Measurements from ENCODE around the gene PCBP2. TPM values are rescaled to one million over a fixed set of nuclear protein-coding genes. Genes with fewer than 3 reads are reported as not detected.

The PCBP2 gene
- total and polyA plus RNA-seq, 2 donors (not counting 3 experiments of a cell fraction or from before 2014, with no cell fraction given) = 526 to 995 TPM

DNA sequence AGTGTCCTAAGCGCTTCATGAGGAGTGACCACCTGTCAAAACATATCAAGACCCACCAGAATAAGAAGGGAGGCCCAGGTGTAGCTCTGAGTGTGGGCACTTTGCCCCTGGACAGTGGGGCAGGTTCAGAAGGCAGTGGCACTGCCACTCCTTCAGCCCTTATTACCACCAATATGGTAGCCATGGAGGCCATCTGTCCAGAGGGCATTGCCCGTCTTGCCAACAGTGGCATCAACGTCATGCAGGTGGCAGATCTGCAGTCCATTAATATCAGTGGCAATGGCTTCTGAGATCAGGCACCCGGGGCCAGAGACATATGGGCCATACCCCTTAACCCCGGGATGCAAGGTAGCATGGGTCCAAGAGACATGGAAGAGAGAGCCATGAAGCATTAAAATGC is 41.0 kb upstream of the PCBP2 start:
- Histone ChIP-seq H3K9me3 (replicated peaks; ENCODE audit: control insufficient read depth, insufficient read depth, low read length) (no peaks in the 10 kb centered on the region), H3K27me3 (ENCODE audit: control insufficient read depth in 2 of 2, insufficient read depth in 2 of 2, low read length in 2 of 2) (no peaks in the 10 kb centered on the region), H3K79me2 (ENCODE audit: control insufficient read depth, insufficient read depth, low read length) (no peaks in the 10 kb centered on the region), H2AFZ (ENCODE audit: low read depth, low read length) (no peak overlapping the region), H3K4me3 (replicated peaks in 1 of 3; ENCODE audit: insufficient read depth in 1 of 3, low read depth in 1 of 3, low read length in 3 of 3) (no peak overlapping the region), H3K4me2 (ENCODE audit: insufficient read depth, low read length) (no peak overlapping the region), H3K9me1 (replicated peaks; ENCODE audit: control insufficient read depth, extremely low read depth, insufficient read depth, low read length) (no peaks in the 10 kb centered on the region), H3K27ac (ENCODE audit: insufficient read depth, low read depth, low read length) (no peak overlapping the region), H3K4me1 (ENCODE audit: control insufficient read depth, extremely low read depth, insufficient read depth, low read length) (peaks cover 24% of the 10 kb centered on the region), H3K36me3 (ENCODE audit: control insufficient read depth in 2 of 2, extremely low read depth in 1 of 2, insufficient read depth in 2 of 2, low read length in 2 of 2) (peaks cover 16 to 17% of the 10 kb centered on the region in 2 experiments), H3K9ac (replicated peaks; ENCODE audit: extremely low read depth, insufficient read depth, low read length) (no peak overlapping the region), H4K20me1 (replicated peaks; ENCODE audit: control insufficient read depth, extremely low read depth, insufficient read depth, low read length) (no peaks in the 10 kb centered on the region)
- intact Hi-C loops (cut with micrococcal nuclease) = no loop called here
- DNase-seq (ENCODE audit: low read depth, low spot score) (no peak), FAIRE-seq (no peak)
- POLR2A ChIA-PET = no interaction called here
- dilution Hi-C loops (cut with MboI; ENCODE audit: extremely low pct_ligation_motif_present, low sequenced_read_pairs) = no loop called here
- no peak for TF ChIP-seq EZH2 (IDR thresholded peaks at IDR 0.05; ENCODE audit: borderline replicate concordance, low read depth, low read length, severe bottlenecking)
- CTCF ChIA-PET = interaction anchor here (0.9 to 9.7 kb wide), 2 partner anchors 10 to 58 kb away, joined by 8 to 101 read pairs; no protein-coding TSS in a partner anchor
- BruUV-seq (replicated peaks) = no TSS peak

GRCh38 chr12:53413485-53414204 is 38.3 kb upstream of the PCBP2 start:
- CTCF ChIA-PET = interaction anchor here (0.8 to 9.7 kb wide), 4 partner anchors 34 to 86 kb away, joined by 4 to 101 read pairs (median 4); partner anchors contain the start of gene SP1
- Histone ChIP-seq H3K4me1 (ENCODE audit: control insufficient read depth, extremely low read depth, insufficient read depth, low read length) (peaks cover 24% of the 10 kb centered on the region), H3K36me3 (ENCODE audit: control insufficient read depth in 2 of 2, extremely low read depth in 1 of 2, insufficient read depth in 2 of 2, low read length in 2 of 2) (peaks cover 15 to 16% of the 10 kb centered on the region in 2 experiments), H3K4me3 (replicated peaks in 1 of 3; ENCODE audit: insufficient read depth in 1 of 3, low read depth in 1 of 3, low read length in 3 of 3) (no peak overlapping the region), H4K20me1 (replicated peaks; ENCODE audit: control insufficient read depth, extremely low read depth, insufficient read depth, low read length) (no peaks in the 10 kb centered on the region), H3K9me3 (replicated peaks; ENCODE audit: control insufficient read depth, insufficient read depth, low read length) (no peaks in the 10 kb centered on the region), H3K79me2 (ENCODE audit: control insufficient read depth, insufficient read depth, low read length) (no peaks in the 10 kb centered on the region), H3K4me2 (ENCODE audit: insufficient read depth, low read length) (no peak overlapping the region), H3K27ac (ENCODE audit: insufficient read depth, low read depth, low read length) (no peak overlapping the region), H2AFZ (ENCODE audit: low read depth, low read length) (no peak overlapping the region), H3K27me3 (ENCODE audit: control insufficient read depth in 2 of 2, insufficient read depth in 2 of 2, low read length in 2 of 2) (no peaks in the 10 kb centered on the region), H3K9ac (replicated peaks; ENCODE audit: extremely low read depth, insufficient read depth, low read length) (no peak overlapping the region), H3K9me1 (replicated peaks; ENCODE audit: control insufficient read depth, extremely low read depth, insufficient read depth, low read length) (no peaks in the 10 kb centered on the region)
- intact Hi-C loops (cut with micrococcal nuclease) = no loop called here
- no peak for FAIRE-seq
- TF ChIP-seq EZH2 (IDR thresholded peaks at IDR 0.05; ENCODE audit: borderline replicate concordance, low read depth, low read length, severe bottlenecking) (no peak), POLR2AphosphoS5 (IDR thresholded peaks at IDR 0.05; ENCODE audit: insufficient read depth, low read depth, low read length) (no peak), MAX (IDR thresholded peaks at IDR 0.05; ENCODE audit: insufficient read depth, insufficient read length) (no peak), POLR2A (IDR thresholded peaks at IDR 0.05; ENCODE audit: low read depth, low read length) (no peak), MYC (IDR thresholded peaks at IDR 0.05; ENCODE audit: low read depth, low read length) (no peak)
- no peak for DNase-seq (ENCODE audit: low read depth, low spot score)
- POLR2A ChIA-PET = no interaction called here
- dilution Hi-C loops (cut with MboI; ENCODE audit: extremely low pct_ligation_motif_present, low sequenced_read_pairs) = no loop called here
- no TSS peak for BruUV-seq (replicated peaks)

Data from endothelial cell of umbilical vein (primary cell).